Neural progenitor cell (in vitro differentiated cells): ENCODE measurements around the gene RALY.

ENCODE experiments used
- EZH2 ChIP-seq: fragments of 200-600 bp; sonication (generic); IDR thresholded peaks from 2 replicates; pipeline ENCODE4 v1.6.1; 2017; ENCODE audit warnings: antibody characterized with exemption, mild to moderate bottlenecking, moderate library complexity
- EZH2phosphoT487 ChIP-seq: fragments of 200-600 bp; sonication (generic); IDR thresholded peaks from 2 replicates; pipeline ENCODE4 v1.6.1; 2017; ENCODE audit warnings: antibody characterized with exemption
- TF ChIP-seq, protein P1 (sequence below): fragments of 200-600 bp; sonication (generic); IDR thresholded peaks from 2 replicates; pipeline ENCODE4 v1.5.1; 2017; ENCODE audit warnings: antibody characterized with exemption, mild to moderate bottlenecking

DNA sequence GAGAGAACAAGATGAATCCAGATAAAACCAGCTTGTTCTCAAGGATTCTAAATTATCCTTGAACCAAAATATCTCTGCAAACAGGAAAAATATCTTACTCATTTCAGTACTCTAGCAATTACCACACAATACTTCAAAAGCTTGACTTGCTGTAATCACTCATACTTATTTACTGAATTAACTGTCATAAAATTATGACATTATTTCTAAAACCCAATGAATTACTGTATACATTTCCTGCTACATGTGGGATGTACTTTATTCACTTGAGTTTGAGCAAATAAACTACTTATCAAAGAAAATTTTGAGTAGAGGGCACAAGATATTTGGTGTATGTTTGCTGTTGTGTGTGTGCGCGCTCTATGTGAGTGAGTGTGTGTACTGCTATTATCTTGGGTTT lies 108.6 kb downstream of the RALY start:
- TF ChIP-seq, protein P1, sequence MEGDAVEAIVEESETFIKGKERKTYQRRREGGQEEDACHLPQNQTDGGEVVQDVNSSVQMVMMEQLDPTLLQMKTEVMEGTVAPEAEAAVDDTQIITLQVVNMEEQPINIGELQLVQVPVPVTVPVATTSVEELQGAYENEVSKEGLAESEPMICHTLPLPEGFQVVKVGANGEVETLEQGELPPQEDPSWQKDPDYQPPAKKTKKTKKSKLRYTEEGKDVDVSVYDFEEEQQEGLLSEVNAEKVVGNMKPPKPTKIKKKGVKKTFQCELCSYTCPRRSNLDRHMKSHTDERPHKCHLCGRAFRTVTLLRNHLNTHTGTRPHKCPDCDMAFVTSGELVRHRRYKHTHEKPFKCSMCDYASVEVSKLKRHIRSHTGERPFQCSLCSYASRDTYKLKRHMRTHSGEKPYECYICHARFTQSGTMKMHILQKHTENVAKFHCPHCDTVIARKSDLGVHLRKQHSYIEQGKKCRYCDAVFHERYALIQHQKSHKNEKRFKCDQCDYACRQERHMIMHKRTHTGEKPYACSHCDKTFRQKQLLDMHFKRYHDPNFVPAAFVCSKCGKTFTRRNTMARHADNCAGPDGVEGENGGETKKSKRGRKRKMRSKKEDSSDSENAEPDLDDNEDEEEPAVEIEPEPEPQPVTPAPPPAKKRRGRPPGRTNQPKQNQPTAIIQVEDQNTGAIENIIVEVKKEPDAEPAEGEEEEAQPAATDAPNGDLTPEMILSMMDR = no peak
- TF ChIP-seq EZH2 (no peak), EZH2phosphoT487 (no peak)
